NCI-H345 treated with DMSO at 0.1 percent for 48 hours (cell line): ENCODE data around the gene ZNF629.

Experiments
- DNase-seq: peaks from one replicate; lab custom pipeline; 2025; ENCODE audit not compliant: unreplicated experiment; lab: John Stamatoyannopoulos, UW

Gene ZNF629

GRCh38 chr16:30767767-30768465, 19.1 kb downstream of the ZNF629 start:
- no peak for DNase-seq

GRCh38 chr16:30766933-30767284, 20.1 kb downstream of the ZNF629 start:
- no peak for DNase-seq

- DNase-seq, result no peak
These were observed 20.6 kb downstream of the ZNF629 start for GRCh38 chr16:30766206-30766932.

- DNase-seq, result no peak
These were observed 22.1 kb downstream of the ZNF629 start for GRCh38 chr16:30764816-30765465.

GRCh38 chr16:30764086-30764485, 22.9 kb downstream of the ZNF629 start:
- no peak for DNase-seq

GRCh38 chr16:30762991-30763725, 23.8 kb downstream of the ZNF629 start:
- no peak for DNase-seq

- peak; percentile 100 for DNase-seq
These were observed 24.8 kb downstream of the ZNF629 start, which contains the start of the genes CFAP119 and RNF40 for GRCh38 chr16:30761928-30762902. TSS of gene CFAP119 (minus strand) at chr16:30762062. CDS start at chr16:30761748, 314 bp downstream. TSS of gene RNF40 (plus strand) at chr16:30762322. CDS start at chr16:30762546, 224 bp downstream.

- peak; percentile 20 for DNase-seq
These were observed 25.5 kb downstream of the ZNF629 start for GRCh38 chr16:30761427-30761927.

- DNase-seq, result no peak
These were observed 26.2 kb downstream of the ZNF629 start for GRCh38 chr16:30760577-30761426.

- no peak for DNase-seq
These were observed 26.9 kb downstream of the ZNF629 start for GRCh38 chr16:30760001-30760559.

- DNase-seq, result no peak
These were observed 28.0 kb downstream of the ZNF629 start for GRCh38 chr16:30758988-30759491.

- DNase-seq, result no peak
These were observed 29.7 kb downstream of the ZNF629 start for GRCh38 chr16:30757316-30757715.

- DNase-seq, result no peak
These were observed 30.3 kb downstream of the ZNF629 start for GRCh38 chr16:30756781-30757100.

GRCh38 chr16:30755955-30756780, 30.8 kb downstream of the ZNF629 start:
- no peak for DNase-seq

GRCh38 chr16:30753596-30753995, 33.4 kb downstream of the ZNF629 start:
- no peak for DNase-seq

- no peak for DNase-seq
These were observed 36.0 kb downstream of the ZNF629 start for GRCh38 chr16:30750876-30751465.

- no peak for DNase-seq
These were observed 36.8 kb downstream of the ZNF629 start for GRCh38 chr16:30750201-30750600.
